Adrenal gland (tissue), 5 donors: ENCODE measurements around the gene MYOC.

Experiments used
- CTCF ChIP-seq, 6 experiments: fragments of 450-650 bp in 4 of 6; fragments of 200-600 bp in 2 of 6; sonication (generic) in 1 of 6; IDR thresholded peaks; 1 replicate in 5 of 6; 2 replicates in 1 of 6; pipeline versions ENCODE4 v1.5.1 to v1.8.0; 2016 to 2021; ENCODE audit warnings: antibody characterized with exemption in 6 of 6, mild to moderate bottlenecking in 2 of 6, moderate library complexity in 1 of 6
- POLR2A ChIP-seq, 2 donors: fragments of 450-650 bp; IDR thresholded peaks; one replicate each; pipeline ENCODE4 v1.6.1; 2017; ENCODE audit warnings: antibody characterized with exemption in 2 of 2, mild to moderate bottlenecking in 2 of 2, moderate library complexity in 1 of 2
- donor health status: DM: no; HTN: no; CAD: no.

- TF ChIP-seq POLR2A (IDR thresholded peaks at IDR 0.05) (no peak), CTCF (IDR thresholded peaks at IDR 0.05) (no peak)
Observed at GRCh38 chr1:171595324-171595723, 57.2 kb downstream of the MYOC start.
